ENCODE results near the gene PSME2. TPM values are rescaled to one million over a fixed set of nuclear protein-coding genes. Genes with fewer than 3 reads are reported as not detected.

Gene PSME2
- total and polyA plus RNA-seq, 2 of the 13 experiments (the other 11 are each of a cell fraction or from before 2014, with no cell fraction given) = 332 to 716 TPM

DNA sequence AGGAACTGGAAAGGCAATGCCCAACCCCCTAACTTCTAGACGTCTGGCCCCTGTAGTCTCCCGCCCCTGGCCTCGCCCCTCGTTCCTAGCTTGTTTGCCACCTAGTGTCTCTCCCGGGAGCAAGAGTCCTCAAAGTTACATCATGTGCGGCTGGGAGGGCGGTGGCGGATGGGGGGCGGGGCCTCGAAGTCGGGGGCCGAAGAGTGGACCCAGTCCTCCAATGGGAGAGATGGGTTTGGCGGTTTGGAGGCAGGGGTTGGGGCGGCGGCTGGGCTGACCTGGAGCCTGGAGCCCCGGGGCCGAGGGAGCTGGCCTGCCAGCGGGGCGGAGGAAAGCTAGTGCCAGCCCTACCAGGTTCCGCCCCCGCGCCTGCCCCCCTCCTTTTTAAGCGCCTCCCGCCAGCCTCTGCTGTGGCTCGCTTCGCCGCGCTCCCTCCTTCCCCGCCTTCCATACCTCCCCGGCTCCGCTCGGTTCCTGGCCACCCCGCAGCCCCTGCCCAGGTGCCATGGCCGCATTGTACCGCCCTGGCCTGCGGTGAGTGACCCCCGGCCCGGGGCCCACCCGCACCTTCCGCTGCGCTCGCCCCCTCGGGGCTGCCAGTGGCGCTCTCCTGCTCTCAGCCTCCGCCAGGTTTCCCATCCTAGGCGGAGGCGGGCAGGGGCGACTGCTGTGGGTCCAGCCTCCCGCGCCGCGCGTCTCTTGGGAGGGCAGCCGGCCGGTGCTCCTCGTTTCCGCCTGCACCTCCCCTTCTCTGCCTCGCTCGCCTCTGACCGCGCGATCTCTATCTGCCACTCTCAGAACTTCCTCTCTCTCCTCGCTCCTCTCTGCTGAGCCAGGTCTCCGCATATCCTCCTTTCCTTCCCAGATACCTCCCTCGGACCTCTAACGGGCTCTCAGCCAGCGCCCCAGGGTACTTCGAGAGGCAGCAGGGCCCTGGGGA lies 52.2 kb downstream of the PSME2 start, which contains the start of gene PCK2 (continued):
- TF ChIP-seq ZNF782 (CRISPR knock-in tag; IDR thresholded peaks at IDR 0.05; ENCODE audit: borderline replicate concordance) (peak; percentile 91; the same call in 1 of the 2 replicates), ZFP36L2 (CRISPR knock-in tag; IDR thresholded peaks at IDR 0.05) (peak; percentile 95; the same call in 1 of the 2 replicates), ZBTB10 (CRISPR knock-in tag; IDR thresholded peaks at IDR 0.05; ENCODE audit: borderline replicate concordance) (peak; percentile 90), MTF2 (CRISPR knock-in tag; IDR thresholded peaks at IDR 0.05; ENCODE audit: borderline replicate concordance) (no peak), NFIB (CRISPR knock-in tag; IDR thresholded peaks at IDR 0.05; ENCODE audit: borderline replicate concordance) (no peak; the same call in 1 of the 2 replicates), HMGA1 (CRISPR knock-in tag; conservative IDR thresholded peaks at IDR 0.05) (no peak), ZFP91 (CRISPR knock-in tag; IDR thresholded peaks at IDR 0.05; ENCODE audit: borderline replicate concordance) (no peak), ZNF607 (CRISPR knock-in tag; IDR thresholded peaks at IDR 0.05; ENCODE audit: borderline replicate concordance) (no peak), ARID3A (IDR thresholded peaks at IDR 0.05; ENCODE audit: low read depth, low read length) (peak; percentile 3; the same call in 1 of the 2 replicates), IRX3 (CRISPR knock-in tag; IDR thresholded peaks at IDR 0.05; ENCODE audit: borderline replicate concordance, low read depth) (peak; percentile 97), REL (CRISPR knock-in tag; conservative IDR thresholded peaks at IDR 0.05) (no peak), ZNF430 (CRISPR knock-in tag; IDR thresholded peaks at IDR 0.05) (peak; percentile 100), ZNF296 (CRISPR knock-in tag; conservative IDR thresholded peaks at IDR 0.05) (no peak), CCDC6 (CRISPR knock-in tag; IDR thresholded peaks at IDR 0.05) (no peak), HDAC1 (CRISPR knock-in tag; IDR thresholded peaks at IDR 0.05) (no peak), MTF1 (CRISPR knock-in tag; IDR thresholded peaks at IDR 0.05) (peak; percentile 90), ZNF556 (CRISPR knock-in tag; IDR thresholded peaks at IDR 0.05; ENCODE audit: borderline replicate concordance) (no peak; the same call in 1 of the 2 replicates), RORA (CRISPR knock-in tag; IDR thresholded peaks at IDR 0.05) (no peak), PITX1 (CRISPR knock-in tag; IDR thresholded peaks at IDR 0.05) (peak; percentile 88), FOXO1 (CRISPR knock-in tag; IDR thresholded peaks at IDR 0.05) (no peak; the same call in none of the 2 replicates)
- TF ChIP-seq, protein P1, sequence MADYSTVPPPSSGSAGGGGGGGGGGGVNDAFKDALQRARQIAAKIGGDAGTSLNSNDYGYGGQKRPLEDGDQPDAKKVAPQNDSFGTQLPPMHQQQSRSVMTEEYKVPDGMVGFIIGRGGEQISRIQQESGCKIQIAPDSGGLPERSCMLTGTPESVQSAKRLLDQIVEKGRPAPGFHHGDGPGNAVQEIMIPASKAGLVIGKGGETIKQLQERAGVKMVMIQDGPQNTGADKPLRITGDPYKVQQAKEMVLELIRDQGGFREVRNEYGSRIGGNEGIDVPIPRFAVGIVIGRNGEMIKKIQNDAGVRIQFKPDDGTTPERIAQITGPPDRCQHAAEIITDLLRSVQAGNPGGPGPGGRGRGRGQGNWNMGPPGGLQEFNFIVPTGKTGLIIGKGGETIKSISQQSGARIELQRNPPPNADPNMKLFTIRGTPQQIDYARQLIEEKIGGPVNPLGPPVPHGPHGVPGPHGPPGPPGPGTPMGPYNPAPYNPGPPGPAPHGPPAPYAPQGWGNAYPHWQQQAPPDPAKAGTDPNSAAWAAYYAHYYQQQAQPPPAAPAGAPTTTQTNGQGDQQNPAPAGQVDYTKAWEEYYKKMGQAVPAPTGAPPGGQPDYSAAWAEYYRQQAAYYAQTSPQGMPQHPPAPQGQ (CRISPR knock-in tag; IDR thresholded peaks at IDR 0.05; ENCODE audit: borderline replicate concordance) = no peak
